22Rv1 (cell line): ENCODE results near the gene CRHR1.

Source experiments
- H3K27ac ChIP-seq: fragments of 450-650 bp; 2 replicates; pipeline ENCODE4 v1.5.1; 2017
- CTCF ChIP-seq: fragments of 450-650 bp; IDR thresholded peaks from 2 replicates; pipeline ENCODE4 v1.5.1; 2017; ENCODE audit warnings: mild to moderate bottlenecking
- ZFX ChIP-seq: fragments of 450-650 bp; IDR thresholded peaks from 2 replicates; pipeline ENCODE4 v1.6.1; 2017; ENCODE audit warnings: antibody characterized with exemption, borderline replicate concordance

CRHR1 gene

GRCh38 chr17:45775148-45775547 is 9.0 kb upstream of the CRHR1 start:
- H3K27ac ChIP-seq = no peak overlapping the region
- TF ChIP-seq ZFX (no peak), CTCF (no peak)

- H3K27ac ChIP-seq = no peak overlapping the region
- TF ChIP-seq CTCF (no peak), ZFX (no peak)
These were observed 8.5 kb upstream of the CRHR1 start for GRCh38 chr17:45775576-45776011.

DNA sequence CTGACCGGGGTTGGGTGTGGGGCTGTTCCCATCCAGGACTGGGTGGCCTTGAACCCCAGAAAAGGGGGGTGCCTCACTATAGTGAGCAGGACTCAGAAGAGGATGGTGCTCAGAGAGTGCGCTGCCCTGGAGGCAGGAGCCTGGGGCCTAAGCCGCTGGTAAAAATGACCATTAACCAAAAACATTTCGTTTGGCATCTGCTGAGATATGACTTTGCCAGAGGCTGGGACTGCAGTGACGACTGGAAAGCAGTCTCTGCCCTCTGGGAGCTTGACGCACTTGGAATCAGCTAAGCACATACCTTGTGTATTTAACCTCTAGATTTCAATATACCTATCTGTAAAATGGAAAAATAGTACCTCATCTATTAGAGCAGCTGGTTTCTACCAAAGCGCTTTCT is 7.2 kb upstream of the CRHR1 start:
- TF ChIP-seq ZFX (no peak), CTCF (no peak)
- no peak overlapping the region for H3K27ac ChIP-seq

DNA sequence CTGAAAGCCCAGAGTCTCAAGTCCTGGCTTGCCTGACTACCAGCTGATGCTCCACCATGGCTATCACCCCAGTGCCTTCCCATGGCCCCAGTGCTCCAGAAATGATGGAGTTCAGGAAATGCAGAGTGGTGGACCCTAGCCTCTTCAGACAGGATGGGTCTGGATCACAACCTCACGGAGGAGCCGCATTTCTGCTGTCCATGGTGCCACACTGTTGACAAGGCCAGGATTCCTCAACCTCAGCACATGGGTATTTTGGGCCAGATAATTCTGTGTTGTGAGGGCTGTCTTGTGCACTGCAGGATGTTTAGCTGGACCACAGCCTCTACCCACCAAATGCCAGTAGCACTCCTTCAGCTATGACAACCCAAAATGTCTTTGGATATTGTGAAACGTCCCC is 6.7 kb upstream of the CRHR1 start:
- no peak overlapping the region for H3K27ac ChIP-seq
- no peak for TF ChIP-seq ZFX

- H3K27ac ChIP-seq = no peak overlapping the region
- TF ChIP-seq ZFX (no peak), CTCF (no peak)
These were observed 3.2 kb upstream of the CRHR1 start for GRCh38 chr17:45780921-45781320.

- peak; percentile 76 for TF ChIP-seq CTCF
- TF ChIP-seq ZFX = no peak
These were observed 1.1 kb upstream of the CRHR1 start for GRCh38 chr17:45782889-45783592.

DNA sequence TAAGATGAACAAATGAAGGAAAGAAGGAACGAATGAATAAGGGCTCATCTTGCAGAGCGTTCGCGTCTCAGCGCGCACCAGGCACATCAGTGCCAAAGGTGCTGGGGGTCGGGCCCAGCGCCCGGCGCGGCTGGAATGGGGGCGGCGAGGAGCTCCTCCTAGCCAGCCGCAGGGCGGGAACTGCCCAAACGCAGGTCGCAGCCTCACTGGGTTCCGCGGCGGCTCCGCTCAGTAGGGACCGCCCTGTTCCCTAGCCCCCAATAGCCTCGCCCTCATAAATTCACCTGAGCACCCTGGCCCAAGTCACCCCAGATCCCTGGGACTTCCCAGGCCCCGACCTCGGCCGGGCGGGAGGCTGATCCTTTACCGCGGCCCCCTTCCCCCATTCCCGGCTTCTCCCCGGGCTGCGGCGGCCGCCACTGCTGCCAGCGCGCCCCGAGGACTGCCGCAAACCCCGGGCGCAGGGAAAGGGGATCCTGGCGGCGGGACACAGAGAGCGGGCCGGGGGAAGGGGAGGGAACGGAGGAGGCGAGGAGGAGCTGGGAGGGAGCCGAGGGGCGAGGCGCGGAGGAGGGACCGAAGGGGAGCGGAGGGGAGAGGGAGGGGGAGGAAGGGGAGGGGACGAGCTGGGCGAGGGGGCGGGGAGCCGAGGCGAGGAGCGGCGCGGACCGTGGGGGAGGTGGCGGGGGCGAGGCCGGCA is 377 bp upstream of the CRHR1 start:
- H3K27ac ChIP-seq = no peak overlapping the region

More at GRCh38 chr17:45782889-45783592, 1.1 kb upstream of the CRHR1 start:
- no peak overlapping the region for H3K27ac ChIP-seq

More for the DNA sequence above, 377 bp upstream of the CRHR1 start:
- TF ChIP-seq CTCF (0 out of 2 replicates have a peak, but pooled peaks have one; percentile 30), ZFX (no peak)
